HepG2 (cell line): ENCODE measurements around the gene PRKAB1. TPM values are rescaled to one million over a fixed set of nuclear protein-coding genes. Genes with fewer than 3 reads are reported as not detected.

Experiments
- ATAC-seq: fragments of 200-7000 bp; cut with Tn5 transposase; 3 replicates; pipeline ENCODE4 v1.9.1; 2020; ENCODE audit warnings: mild to moderate bottlenecking, moderate library complexity
- BruUV-seq: library from RNA; stranded (reverse); fragments of 400-500 nt; replicated peaks from 2 replicates; lab custom pipeline; 2021; lab: Mats Ljungman, UMichigan
- CTCF ChIA-PET: fragments of 300-600 bp; formaldehyde crosslinking; extraction: SDS; loops from one replicate; lab custom pipeline; 2021; ENCODE audit warnings: low total read pairs, inconsistent platforms, low intra/inter-chr PET ratio; lab: Yijun Ruan, JAX
- POLR2A ChIA-PET: fragments of 350-600 bp; sonication (Branson Sonifier 250); formaldehyde crosslinking; loops from one replicate; lab custom pipeline; 2020; ENCODE audit warnings: antibody characterized with exemption, inconsistent platforms; lab: Yijun Ruan, JAX
- DNase-seq: peaks from one replicate; pipeline ENCODE4 v3.0.0-alpha.2; 2015; ENCODE audit warnings: low spot score
- FAIRE-seq: peaks from 3 replicates; lab custom pipeline; 2011; peaks lifted over from hg19 to GRCh38; lab: Jason Lieb, UNC
- H2AFZ ChIP-seq: one replicate; pipeline ENCODE4 v1.6.1; 2011; ENCODE audit warnings: low read length, inconsistent platforms
- H3K27ac ChIP-seq: fragments of 300-600 bp; 3 replicates; pipeline ENCODE4 v1.8.0; 2011; ENCODE audit warnings: mixed run types, mild to moderate bottlenecking, mixed read lengths, low read length, inconsistent platforms; ENCODE audit not compliant: insufficient read depth; ENCODE audit errors: extremely low read length
- H3K27me3 ChIP-seq, 2 experiments: fragments of 200-600 bp in 1 of 2; 2 replicates in 1 of 2; 3 replicates in 1 of 2; pipeline versions ENCODE4 v1.6.0 to v1.8.0; 2011; ENCODE audit warnings: low read length in 2 of 2, mild to moderate bottlenecking in 2 of 2, moderate library complexity in 2 of 2, inconsistent platforms in 1 of 2; ENCODE audit not compliant: insufficient read depth in 2 of 2, control insufficient read depth in 1 of 2
- H3K36me3 ChIP-seq, 2 experiments: fragments of 200-600 bp in 1 of 2; replicated peaks in 1 of 2; 2 replicates in 1 of 2; 3 replicates in 1 of 2; pipeline versions ENCODE4 v1.5.1 to v1.8.0; 2011; ENCODE audit warnings: low read length in 2 of 2, inconsistent platforms in 1 of 2; ENCODE audit not compliant: insufficient read depth in 2 of 2, control insufficient read depth in 1 of 2
- H3K4me1 ChIP-seq: 2 replicates; pipeline ENCODE4 v1.5.1; 2012; ENCODE audit warnings: low read length, inconsistent platforms; ENCODE audit not compliant: insufficient read depth
- H3K4me2 ChIP-seq: 2 replicates; pipeline ENCODE4 v1.6.0; 2011; ENCODE audit warnings: low read depth, low read length, inconsistent platforms
- H3K4me3 ChIP-seq, 3 experiments: fragments of 200-600 bp in 1 of 3; sonication (generic), shearing (Covaris generic) in 1 of 3; replicated peaks in 1 of 3; 2 replicates each; pipeline ENCODE4 v1.5.1; 2011 to 2016; ENCODE audit warnings: low read length in 3 of 3, inconsistent platforms in 2 of 3, low read depth in 2 of 3, mild to moderate bottlenecking in 2 of 3, control low read depth in 1 of 3, mixed read lengths in 1 of 3; ENCODE audit not compliant: insufficient read depth in 1 of 3
- H3K79me2 ChIP-seq: one replicate; pipeline ENCODE4 v1.6.1; 2011; ENCODE audit warnings: low read length, inconsistent platforms; ENCODE audit not compliant: insufficient read depth
- H3K9ac ChIP-seq: 2 replicates; pipeline ENCODE4 v1.6.0; 2011; ENCODE audit warnings: mild to moderate bottlenecking, low read depth, low read length, inconsistent platforms; ENCODE audit not compliant: insufficient read depth
- H3K9me3 ChIP-seq: 2 replicates; pipeline ENCODE4 v1.5.1; 2012; ENCODE audit warnings: mild to moderate bottlenecking, low read length
- H4K20me1 ChIP-seq: 2 replicates; pipeline ENCODE4 v1.6.0; 2011; ENCODE audit warnings: inconsistent platforms, mild to moderate bottlenecking, low read length, moderate library complexity; ENCODE audit not compliant: insufficient read depth
- GTF3A ChIP-seq: sonication (generic); formaldehyde crosslinking; conservative IDR thresholded peaks from 2 replicates; pipeline ENCODE4 v1.4.0; 2020; ENCODE audit warnings: mild to moderate bottlenecking, missing genetic modification reagents
- HDAC2 ChIP-seq: sonication (generic); formaldehyde crosslinking; IDR thresholded peaks from 2 replicates; pipeline ENCODE4 v1.4.0; 2020; ENCODE audit warnings: missing genetic modification reagents
- KLF15 ChIP-seq: sonication (generic); formaldehyde crosslinking; IDR thresholded peaks from 2 replicates; pipeline ENCODE4 v1.8.1; 2023; ENCODE audit warnings: borderline replicate concordance, mild to moderate bottlenecking, inconsistent platforms, missing genetic modification reagents, mixed read lengths
- MED1 ChIP-seq: sonication (generic); formaldehyde crosslinking; IDR thresholded peaks from 2 replicates; pipeline ENCODE4 v1.4.0; 2020; ENCODE audit warnings: missing genetic modification reagents
- NONO ChIP-seq, 2 experiments: fragments of 450-650 bp in 1 of 2; sonication (generic) in 1 of 2; formaldehyde crosslinking in 1 of 2; IDR thresholded peaks in 1 of 2; conservative IDR thresholded peaks in 1 of 2; 2 replicates each; pipeline versions ENCODE4 v1.6.1 to v1.8.0; 2017 to 2022; ENCODE audit warnings: mild to moderate bottlenecking in 1 of 2, missing genetic modification reagents in 1 of 2, moderate library complexity in 1 of 2
- RAD21 ChIP-seq: fragments of 450-650 bp; formaldehyde crosslinking; IDR thresholded peaks from 2 replicates; pipeline ENCODE4 v1.5.0; 2020; ENCODE audit warnings: mild to moderate bottlenecking
- REL ChIP-seq: sonication (generic); formaldehyde crosslinking; conservative IDR thresholded peaks from 2 replicates; pipeline ENCODE4 v1.8.0; 2022; ENCODE audit warnings: mild to moderate bottlenecking, missing genetic modification reagents, moderate library complexity
- SOX13 ChIP-seq, 3 experiments: fragments of 450-650 bp in 1 of 3; sonication (generic) in 1 of 3; formaldehyde crosslinking in 1 of 3; IDR thresholded peaks in 2 of 3; conservative IDR thresholded peaks in 1 of 3; 2 replicates each; pipeline versions ENCODE4 v1.5.0 to v1.6.1; 2016 to 2020; ENCODE audit warnings: antibody characterized with exemption in 1 of 3, mild to moderate bottlenecking in 1 of 3, missing compliant biosample characterization in 1 of 3, missing genetic modification reagents in 1 of 3, moderate library complexity in 1 of 3
- ZBTB1 ChIP-seq: sonication (generic); formaldehyde crosslinking; IDR thresholded peaks from 2 replicates; pipeline ENCODE4 v1.4.0; 2020; ENCODE audit warnings: missing genetic modification reagents, borderline replicate concordance
- ZFP36L2 ChIP-seq: sonication (generic); formaldehyde crosslinking; IDR thresholded peaks from 2 replicates; pipeline ENCODE4 v1.4.0; 2020; ENCODE audit warnings: missing genetic modification reagents
- ZNF224 ChIP-seq: sonication (generic); formaldehyde crosslinking; IDR thresholded peaks from 2 replicates; pipeline ENCODE4 v1.5.0; 2020; ENCODE audit warnings: mild to moderate bottlenecking, missing genetic modification reagents
- ZNF234 ChIP-seq: sonication (generic); formaldehyde crosslinking; conservative IDR thresholded peaks from 2 replicates; pipeline ENCODE4 v1.5.1; 2020; ENCODE audit warnings: mild to moderate bottlenecking, missing genetic modification reagents
- ZNF260 ChIP-seq: sonication (generic); formaldehyde crosslinking; IDR thresholded peaks from 2 replicates; pipeline ENCODE4 v1.4.0; 2020; ENCODE audit warnings: missing genetic modification reagents, low read depth, mild to moderate bottlenecking, borderline replicate concordance
- ZNF629 ChIP-seq: sonication (generic); formaldehyde crosslinking; conservative IDR thresholded peaks from 2 replicates; pipeline ENCODE4 v1.5.0; 2020; ENCODE audit warnings: missing genetic modification reagents
- ZNF704 ChIP-seq: sonication (generic); formaldehyde crosslinking; IDR thresholded peaks from 2 replicates; pipeline ENCODE4 v1.8.1; 2023; ENCODE audit warnings: mild to moderate bottlenecking, inconsistent platforms, moderate library complexity, missing genetic modification reagents, borderline replicate concordance
- WGBS: methylation state at CpG from one replicate; pipeline ENCODE4 v1.1.6; 2017; ENCODE audit warnings: low lambda C conversion rate; 5-methylcytosine and 5-hydroxymethylcytosine counted together
- in situ Hi-C: cut with HindIII; loops from 2 replicates; pipeline ENCODE4 v1.10.0; 2017; ENCODE audit warnings: low pct_unique_long_range_greater_than_20kb; ENCODE audit not compliant: extremely low pct_ligation_motif_present
- intact Hi-C: fragments of 100-400 bp; cut with micrococcal nuclease; formaldehyde crosslinking; loops from one replicate; pipeline ENCODE4 v1.10.0; 2022; ENCODE audit not compliant: unreplicated experiment
- polyA plus RNA-seq, 8 experiments: library from polyadenylated mRNA; depleted of rRNA in 3 of 8; stranded (reverse) in 7 of 8; unstranded in 1 of 8; fragments of >200 nt; fragmentation: Illumina TruSeq in 4 of 8; extraction: Trizol in 4 of 8; gene quantifications; 2 replicates each; pipeline versions ENCODE4 v1.2.1 to v1.2.3, GENCODE V29; 2011 to 2016; ENCODE audit warnings: low read depth in 4 of 8, missing spikeins in 1 of 8, mixed read lengths in 1 of 8; ENCODE audit not compliant: insufficient read depth in 1 of 8
- total RNA-seq, 5 experiments: library from RNA; depleted of rRNA; stranded (reverse); fragments of >200 nt; fragmentation: Illumina TruSeq; extraction: Trizol; gene quantifications; 2 replicates each; pipeline ENCODE4 v1.2.3, GENCODE V29; 2016; ENCODE audit warnings: low read depth in 1 of 5
- TF ChIP-seq, protein P1 (sequence below): sonication (generic); formaldehyde crosslinking; IDR thresholded peaks from 2 replicates; pipeline ENCODE4 v1.4.0; 2020; ENCODE audit warnings: missing genetic modification reagents
- TF ChIP-seq, protein P2 (sequence below): IDR thresholded peaks from 2 replicates; pipeline ENCODE4 v1.6.1; 2016; ENCODE audit warnings: missing genetic modification reagents, missing compliant biosample characterization

The PRKAB1 gene
- total and polyA plus RNA-seq, 2 of the 13 experiments (the other 11 are each of a cell fraction or from before 2014, with no cell fraction given): 28.4 to 35.5 TPM

- BruUV-seq: no TSS peak
- no peaks in the 10 kb centered on the region; the same call in 1 of the 2 replicates for H4K20me1 ChIP-seq
- H3K27ac ChIP-seq: no peak overlapping the region
- H3K36me3 ChIP-seq: peaks cover 0 to 16% of the 10 kb centered on the region in 2 experiments; a peak in 3 of 5 replicates
- no peak overlapping the region for H3K4me3 ChIP-seq
- ChIA-PET CTCF (no interaction called here), POLR2A (no interaction called here)
- TF ChIP-seq ZNF224 (CRISPR knock-in tag) (no peak), RAD21 (CRISPR knock-in tag) (no peak), ZNF704 (CRISPR knock-in tag) (no peak), GTF3A (CRISPR knock-in tag) (no peak), NONO (IDR thresholded peaks at IDR 0.05) (no peak), NONO (CRISPR knock-in tag; conservative IDR thresholded peaks at IDR 0.05) (no peak), REL (no peak), ZBTB1 (CRISPR knock-in tag) (no peak), ZNF629 (CRISPR knock-in tag) (no peak), SOX13 (IDR thresholded peaks at IDR 0.05) (no peak), SOX13 (CRISPR knock-in tag; conservative IDR thresholded peaks at IDR 0.05 in 1 of 2, IDR thresholded peaks at IDR 0.05 in 1 of 2) (no peak), ZNF260 (no peak), ZFP36L2 (CRISPR knock-in tag) (no peak), KLF15 (CRISPR knock-in tag) (no peak), ZNF234 (CRISPR knock-in tag) (no peak), MED1 (CRISPR knock-in tag) (no peak), HDAC2 (CRISPR knock-in tag) (no peak)
- TF ChIP-seq, protein P1, sequence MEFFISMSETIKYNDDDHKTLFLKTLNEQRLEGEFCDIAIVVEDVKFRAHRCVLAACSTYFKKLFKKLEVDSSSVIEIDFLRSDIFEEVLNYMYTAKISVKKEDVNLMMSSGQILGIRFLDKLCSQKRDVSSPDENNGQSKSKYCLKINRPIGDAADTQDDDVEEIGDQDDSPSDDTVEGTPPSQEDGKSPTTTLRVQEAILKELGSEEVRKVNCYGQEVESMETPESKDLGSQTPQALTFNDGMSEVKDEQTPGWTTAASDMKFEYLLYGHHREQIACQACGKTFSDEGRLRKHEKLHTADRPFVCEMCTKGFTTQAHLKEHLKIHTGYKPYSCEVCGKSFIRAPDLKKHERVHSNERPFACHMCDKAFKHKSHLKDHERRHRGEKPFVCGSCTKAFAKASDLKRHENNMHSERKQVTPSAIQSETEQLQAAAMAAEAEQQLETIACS (CRISPR knock-in tag): no peak
- TF ChIP-seq, protein P2, sequence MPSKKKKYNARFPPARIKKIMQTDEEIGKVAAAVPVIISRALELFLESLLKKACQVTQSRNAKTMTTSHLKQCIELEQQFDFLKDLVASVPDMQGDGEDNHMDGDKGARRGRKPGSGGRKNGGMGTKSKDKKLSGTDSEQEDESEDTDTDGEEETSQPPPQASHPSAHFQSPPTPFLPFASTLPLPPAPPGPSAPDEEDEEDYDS (CRISPR knock-in tag): no peak
- no peaks in the 10 kb centered on the region for H3K79me2 ChIP-seq
- no peak overlapping the region for H3K4me2 ChIP-seq
- intact Hi-C loops (no loop called here), in situ Hi-C loops (no loop called here)
- ATAC-seq (no peak), FAIRE-seq (no peak), DNase-seq (no peak)
- no peak overlapping the region for H3K9ac ChIP-seq
- no peak overlapping the region for H2AFZ ChIP-seq
- peaks cover 9% of the 10 kb centered on the region for H3K4me1 ChIP-seq
- 100% methylated on average over 4 of the region's 4 CpGs for WGBS
- no peaks in the 10 kb centered on the region for H3K9me3 ChIP-seq
- no peaks in the 10 kb centered on the region for H3K27me3 ChIP-seq
Observed at GRCh38 chr12:119721306-119721705, 53.4 kb downstream of the PRKAB1 start.
